Subcutaneous adipose tissue (tissue), 4 donors: ENCODE results near the gene EIF5. TPM values are rescaled to one million over a fixed set of nuclear protein-coding genes. Genes with fewer than 3 reads are reported as not detected.

Experiments used
- CTCF ChIP-seq: fragments of 450-650 bp; IDR thresholded peaks from one replicate; pipeline ENCODE4 v1.5.1; 2016; ENCODE audit warnings: low read depth, mild to moderate bottlenecking, control low read depth, antibody characterized with exemption, moderate library complexity
- total RNA-seq, 4 donors: library from RNA; depleted of rRNA; stranded (reverse); fragments of >200 nt; gene quantifications; one replicate each; pipeline ENCODE4 v1.1.0, GENCODE V29; 2016

EIF5 gene
- total RNA-seq, 4 donors from 2014 or later = 124 to 353 (median 137) TPM

DNA sequence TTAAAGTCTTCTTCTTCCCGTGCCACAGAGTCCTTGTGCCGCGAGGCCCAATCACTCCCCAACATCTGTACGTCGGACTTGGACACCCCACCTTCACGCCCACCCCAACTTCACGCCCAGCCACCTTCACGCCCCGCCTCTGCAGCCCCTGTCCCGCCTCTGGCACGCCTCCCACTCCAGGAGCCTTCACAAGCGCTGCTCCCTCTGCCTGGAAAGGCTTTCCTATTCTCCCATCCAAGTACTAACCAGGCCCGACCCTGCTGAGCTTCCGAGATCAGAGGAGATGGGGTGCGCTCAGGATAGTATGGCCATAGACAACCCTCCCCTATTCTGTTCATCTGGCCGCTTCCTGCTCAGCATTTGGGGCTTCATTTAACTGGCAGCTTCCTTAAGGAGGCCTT is 17.3 kb upstream of the EIF5 start:
- TF ChIP-seq CTCF = no peak

DNA sequence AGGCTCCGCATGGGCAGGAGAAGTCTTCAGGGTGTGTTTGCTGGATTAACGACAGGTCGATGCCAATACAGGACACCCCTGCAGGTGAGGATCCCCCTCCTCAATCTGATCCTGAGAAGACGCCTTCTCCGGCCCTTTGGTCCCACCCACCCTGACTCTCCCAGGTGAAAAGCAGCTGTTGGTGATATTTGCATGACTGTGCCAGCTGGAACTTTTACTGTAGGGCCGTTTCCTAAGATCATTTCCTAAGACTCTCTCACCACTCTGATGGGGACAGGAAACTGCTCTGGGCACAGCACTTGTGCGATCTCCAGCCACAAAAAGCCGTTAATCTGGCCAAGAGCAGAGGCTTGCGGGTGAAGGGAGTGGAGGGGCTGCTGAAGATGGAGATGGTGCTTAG is 16.8 kb upstream of the EIF5 start:
- TF ChIP-seq CTCF = no peak

DNA sequence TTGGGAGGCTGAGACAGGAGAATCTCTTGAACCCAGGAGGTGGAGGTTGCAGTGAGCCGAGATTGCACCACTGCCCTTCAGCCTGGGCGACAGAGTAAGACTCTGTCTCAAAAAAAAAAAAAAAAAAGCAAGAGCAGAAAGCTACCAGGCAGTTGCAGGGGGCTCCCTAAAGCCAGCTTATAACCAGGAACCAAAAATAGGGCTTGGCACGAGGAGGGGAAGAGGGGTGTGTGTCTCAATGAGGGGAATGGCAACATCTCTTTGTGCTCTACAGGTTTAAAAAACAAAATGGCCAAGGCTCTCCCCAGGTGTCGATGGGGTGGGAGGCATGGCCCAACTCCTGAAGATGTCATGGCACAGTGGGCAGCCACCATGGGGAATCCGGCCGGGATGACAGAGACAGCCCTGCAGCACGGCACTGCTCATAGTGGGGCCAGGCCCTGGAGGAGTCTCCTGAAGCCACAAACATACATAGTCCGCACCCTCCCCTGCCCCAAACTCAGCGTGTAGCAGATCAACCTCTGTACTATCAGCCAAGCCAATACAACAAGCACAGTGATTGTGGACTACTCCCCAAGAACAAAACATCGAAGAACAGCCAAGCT is 16.0 kb upstream of the EIF5 start:
- TF ChIP-seq CTCF = no peak

GRCh38 chr14:103318750-103319419 is 15.2 kb upstream of the EIF5 start:
- TF ChIP-seq CTCF = no peak

- no peak for TF ChIP-seq CTCF
Observed at GRCh38 chr14:103319422-103319821, 14.6 kb upstream of the EIF5 start.

- TF ChIP-seq CTCF = no peak
Observed at GRCh38 chr14:103326078-103326477, 8.0 kb upstream of the EIF5 start.

DNA sequence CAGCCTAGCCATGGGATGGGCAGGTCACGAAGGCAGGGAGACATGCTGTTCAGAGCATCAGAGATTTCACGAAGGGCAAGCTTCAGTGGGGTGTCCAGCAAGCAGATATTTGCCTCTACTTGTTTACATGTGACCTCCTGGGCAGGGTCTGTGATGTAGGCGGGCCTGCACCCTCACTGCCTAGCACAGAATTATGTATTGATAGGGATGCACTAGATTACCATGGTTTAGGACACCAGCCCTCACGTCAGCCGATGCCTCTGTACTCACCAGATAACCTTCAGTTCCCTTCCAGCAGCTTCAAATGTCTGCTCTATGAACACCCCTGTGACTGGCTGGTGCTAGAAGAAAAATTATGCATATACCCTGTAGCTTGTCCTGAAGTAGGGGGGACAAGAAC is 5.1 kb upstream of the EIF5 start:
- TF ChIP-seq CTCF = no peak
